K562 (cell line): Measurements from ENCODE around the gene ZNHIT3. TPM values are rescaled to one million over a fixed set of nuclear protein-coding genes. Genes with fewer than 3 reads are reported as not detected.

ENCODE experiments used
- ATAC-seq: fragments of 200-7000 bp; cut with Tn5 transposase; 3 replicates; pipeline ENCODE4 v1.9.1; 2020; ENCODE audit warnings: moderate library complexity
- BruUV-seq: library from RNA; stranded (reverse); fragments of 400-500 nt; replicated peaks from 2 replicates; lab custom pipeline; 2021; lab: Mats Ljungman, UMichigan
- CTCF ChIA-PET: fragments of 300-600 bp; formaldehyde crosslinking; extraction: SDS; loops from one replicate; lab custom pipeline; 2021; ENCODE audit warnings: low intra/inter-chr PET ratio; lab: Yijun Ruan, JAX
- POLR2A ChIA-PET: fragments of 300-600, 350-650 bp; sonication (Branson Sonifier 250); formaldehyde crosslinking; extraction: SDS; loops from one replicate; lab custom pipeline; 2021; ENCODE audit warnings: antibody characterized with exemption, inconsistent platforms; lab: Yijun Ruan, JAX
- DNase-seq, 4 experiments: peaks; one replicate each; pipeline versions ENCODE4 v3.0.0 to v3.0.0-alpha.2; 2011 to 2018; ENCODE audit warnings: low spot score in 3 of 4, mixed read lengths in 3 of 4; ENCODE audit errors: extremely low read depth in 1 of 4
- FAIRE-seq: peaks from 2 replicates; lab custom pipeline; 2011; peaks lifted over from hg19 to GRCh38; lab: Jason Lieb, UNC
- H2AFZ ChIP-seq: 2 replicates; pipeline ENCODE4 v1.6.0; 2011; ENCODE audit warnings: low read depth, low read length, control low read depth, inconsistent platforms
- H3K27ac ChIP-seq: fragments of 200-600 bp; 3 replicates; pipeline ENCODE4 v1.8.0; 2011; ENCODE audit warnings: low read depth, mild to moderate bottlenecking, control low read depth, inconsistent platforms, low read length, moderate library complexity, mixed read lengths; ENCODE audit errors: extremely low read depth
- H3K27me3 ChIP-seq, 2 experiments: fragments of 300-600 bp in 1 of 2; 2 replicates in 1 of 2; 3 replicates in 1 of 2; pipeline versions ENCODE4 v1.6.0 to v1.8.0; 2011; ENCODE audit warnings: inconsistent platforms in 2 of 2, low read length in 2 of 2, mild to moderate bottlenecking in 1 of 2, mixed read lengths in 1 of 2, moderate library complexity in 1 of 2; ENCODE audit not compliant: control insufficient read depth in 2 of 2, insufficient read depth in 2 of 2
- H3K36me3 ChIP-seq: fragments of 300-600 bp; 3 replicates; pipeline ENCODE4 v1.8.0; 2011; ENCODE audit warnings: mild to moderate bottlenecking, low read length, inconsistent platforms; ENCODE audit not compliant: control insufficient read depth, insufficient read depth
- H3K4me1 ChIP-seq, 2 experiments: fragments of 200-600 bp in 1 of 2; replicated peaks in 1 of 2; 2 replicates in 1 of 2; 3 replicates in 1 of 2; pipeline versions ENCODE4 v1.5.1 to v1.8.0; 2011; ENCODE audit warnings: inconsistent platforms in 2 of 2, low read length in 2 of 2, mild to moderate bottlenecking in 1 of 2, mixed read lengths in 1 of 2, moderate library complexity in 1 of 2; ENCODE audit not compliant: control insufficient read depth in 2 of 2, insufficient read depth in 2 of 2
- H3K4me2 ChIP-seq: 2 replicates; pipeline ENCODE4 v1.6.1; 2011; ENCODE audit warnings: low read length, control low read depth, inconsistent platforms, mixed read lengths; ENCODE audit not compliant: insufficient read depth
- H3K4me3 ChIP-seq: fragments of 200-600 bp; sonication (generic), shearing (Covaris generic); 2 replicates; pipeline ENCODE4 v1.5.1; 2016; ENCODE audit warnings: control low read depth, inconsistent platforms
- H3K79me2 ChIP-seq: fragments of 200-600 bp; 3 replicates; pipeline ENCODE4 v1.8.0; 2011; ENCODE audit warnings: low read length, inconsistent platforms; ENCODE audit not compliant: control insufficient read depth, insufficient read depth
- H3K9ac ChIP-seq, 2 experiments: 2 replicates each; pipeline versions ENCODE4 v1.6.0 to v1.6.1; 2011; ENCODE audit warnings: low read depth in 2 of 2, low read length in 2 of 2, control low read depth in 1 of 2, inconsistent platforms in 1 of 2, mild to moderate bottlenecking in 1 of 2, mixed read lengths in 1 of 2; ENCODE audit not compliant: insufficient read depth in 1 of 2
- H3K9me1 ChIP-seq: one replicate; pipeline ENCODE4 v1.6.0; 2011; ENCODE audit warnings: inconsistent platforms, mild to moderate bottlenecking, low read length, moderate library complexity; ENCODE audit not compliant: control insufficient read depth, insufficient read depth
- H3K9me3 ChIP-seq: replicated peaks from 2 replicates; pipeline ENCODE4 v1.5.1; 2011; ENCODE audit warnings: low read depth, low read length, inconsistent platforms; ENCODE audit not compliant: control insufficient read depth, insufficient read depth
- H4K20me1 ChIP-seq: replicated peaks from 2 replicates; pipeline ENCODE4 v1.6.1; 2011; ENCODE audit warnings: low read length, inconsistent platforms, mixed read lengths; ENCODE audit not compliant: control insufficient read depth, insufficient read depth
- BRD9 ChIP-seq: fragments of 450-650 bp; IDR thresholded peaks from 2 replicates; pipeline ENCODE4 v1.6.1; 2018; ENCODE audit warnings: low read depth; ENCODE audit not compliant: partially characterized antibody
- CHD2 ChIP-seq: IDR thresholded peaks from 2 replicates; pipeline ENCODE4 v1.6.1; 2011; ENCODE audit warnings: low read depth, low read length
- DMBX1 ChIP-seq: fragments of 250-450 bp; sonication (Bioruptor Pico); IDR thresholded peaks from 2 replicates; pipeline ENCODE4 v1.8.0; 2022; ENCODE audit warnings: inconsistent platforms, mild to moderate bottlenecking, moderate library complexity, borderline replicate concordance
- GABPA ChIP-seq: fragments of 200-800 bp; sonication (Bioruptor generic); conservative IDR thresholded peaks from 2 replicates; pipeline ENCODE4 v1.6.1; 2016; ENCODE audit warnings: low read depth, missing genetic modification characterization, missing compliant biosample characterization
- HNRNPK ChIP-seq: fragments of 200-400 bp; formaldehyde crosslinking; IDR thresholded peaks from one replicate; pipeline ENCODE4 v1.6.1; 2018; ENCODE audit warnings: mild to moderate bottlenecking, low read depth, low read length; ENCODE audit not compliant: poor library complexity, severe bottlenecking
- HSF4 ChIP-seq: fragments of 250-450 bp; sonication (Bioruptor Pico); IDR thresholded peaks from 2 replicates; pipeline ENCODE4 v2.1.2; 2022; ENCODE audit warnings: mild to moderate bottlenecking, moderate library complexity, borderline replicate concordance
- NFE2L1 ChIP-seq: fragments of 450-650 bp; IDR thresholded peaks from 2 replicates; pipeline ENCODE4 v1.6.1; 2016; ENCODE audit warnings: missing genetic modification characterization, low read depth, mild to moderate bottlenecking, missing compliant biosample characterization, moderate library complexity, borderline replicate concordance
- SMARCE1 ChIP-seq: fragments of 450-650 bp; IDR thresholded peaks from 2 replicates; pipeline ENCODE4 v1.7.1; 2016; ENCODE audit warnings: mild to moderate bottlenecking
- TCFL5 ChIP-seq: fragments of 250-450 bp; sonication (Bioruptor Pico); conservative IDR thresholded peaks from 2 replicates; pipeline ENCODE4 v1.6.1; 2021; ENCODE audit warnings: mild to moderate bottlenecking, moderate library complexity, matching md5 sums
- USF2 ChIP-seq: sonication (generic); formaldehyde crosslinking; IDR thresholded peaks from 2 replicates; pipeline ENCODE4 v1.5.0; 2020; ENCODE audit warnings: missing genetic modification reagents
- ZBTB8A ChIP-seq: fragments of 450-650 bp; IDR thresholded peaks from 2 replicates; pipeline ENCODE4 v1.6.1; 2018; ENCODE audit warnings: mild to moderate bottlenecking, moderate library complexity; ENCODE audit not compliant: partially characterized antibody
- ZC3H11A ChIP-seq: IDR thresholded peaks from 2 replicates; pipeline ENCODE4 v1.6.1; 2012; ENCODE audit warnings: low read depth, low read length, improper control_type of control experiment
- ZFX ChIP-seq: sonication (generic); formaldehyde crosslinking; IDR thresholded peaks from 2 replicates; pipeline ENCODE4 v1.8.0; 2022; ENCODE audit warnings: mild to moderate bottlenecking, missing genetic modification reagents, moderate library complexity
- ZKSCAN3 ChIP-seq: fragments of 250-450 bp; sonication (Bioruptor Pico); IDR thresholded peaks from 2 replicates; pipeline ENCODE4 v1.4.0; 2020
- ZNF23 ChIP-seq: fragments of 250-450 bp; sonication (Bioruptor Pico); IDR thresholded peaks from 2 replicates; pipeline ENCODE4 v1.4.0; 2020; ENCODE audit warnings: mild to moderate bottlenecking
- ZNF764 ChIP-seq: fragments of 250-450 bp; sonication (Bioruptor Pico); IDR thresholded peaks from 2 replicates; pipeline ENCODE4 v1.4.0; 2020; ENCODE audit warnings: low read depth, mild to moderate bottlenecking, moderate library complexity
- WGBS: fragments of 100-300 bp; shearing (Covaris generic); methylation state at CpG from one replicate; pipeline ENCODE4 v1.1.6; 2016; ENCODE audit warnings: low coverage, mixed read lengths; ENCODE audit not compliant: insufficient coverage; ENCODE audit errors: missing lambda C conversion rate; 5-methylcytosine and 5-hydroxymethylcytosine counted together
- in situ Hi-C: fragments of 300-500 bp; cut with MboI; formaldehyde crosslinking; loops from 4 replicates; pipeline ENCODE4 v1.15.0; 2018; ENCODE audit warnings: inconsistent platforms, mixed read lengths
- intact Hi-C: fragments of 100-400 bp; cut with micrococcal nuclease; formaldehyde crosslinking; loops from 2 replicates; pipeline ENCODE4 v1.14.2; 2022
- polyA plus RNA-seq, 8 experiments: library from polyadenylated mRNA; depleted of rRNA in 4 of 8; stranded (reverse) in 5 of 8; unstranded in 3 of 8; fragments of >200 nt; fragmentation: Nextera tagmentation in 2 of 8; fragmentation: Illumina TruSeq in 1 of 8; extraction: Ambion mirVana in 2 of 8; extraction: Trizol in 1 of 8; gene quantifications; 2 replicates each; pipeline versions ENCODE4 v1.2.1 to v1.2.3, GENCODE V29; 2011 to 2014; ENCODE audit warnings: inconsistent platforms in 1 of 8, missing spikeins in 1 of 8
- total RNA-seq, 7 experiments: library from RNA; depleted of rRNA in 6 of 7; stranded (reverse); fragments of >200 nt in 6 of 7; fragmentation: Illumina TruSeq in 2 of 7; extraction: Trizol in 2 of 7; gene quantifications; 2 replicates each; pipeline versions ENCODE4 v1.2.1 to v1.2.3, GENCODE V29; 2011 to 2021; ENCODE audit warnings: low replicate concordance in 1 of 7
- TF ChIP-seq, protein P1 (sequence below): sonication (generic); formaldehyde crosslinking; IDR thresholded peaks from 2 replicates; pipeline ENCODE4 v1.8.1; 2023; ENCODE audit warnings: mild to moderate bottlenecking, missing genetic modification reagents, moderate library complexity
- TF ChIP-seq, protein P2 (sequence below): fragments of 450-650 bp; IDR thresholded peaks from 2 replicates; pipeline ENCODE4 v1.6.1; 2016

ZNHIT3 gene
- total and polyA plus RNA-seq, 9 of the 15 experiments (the other 6 are each of a cell fraction or from before 2014, with no cell fraction given) = 45.0 to 300 (median 88.4) TPM

GRCh38 chr17:36475346-36475970 is 11.0 kb upstream of the ZNHIT3 start:
- FAIRE-seq (no peak), DNase-seq (no peak), ATAC-seq (no peak)
- Histone ChIP-seq H3K36me3 (no peaks in the 10 kb centered on the region), H3K79me2 (no peaks in the 10 kb centered on the region), H3K9me3 (no peaks in the 10 kb centered on the region), H3K4me2 (no peak overlapping the region), H2AFZ (no peak overlapping the region), H3K4me1 (no peaks in the 10 kb centered on the region), H3K4me3 (no peak overlapping the region)
- POLR2A ChIA-PET = no interaction called here
- no TSS peak for BruUV-seq
- WGBS = 1% methylated on average over 4 of the region's 4 CpGs
- intact Hi-C loops = no loop called here
- CTCF ChIA-PET = no interaction called here
- no peak for TF ChIP-seq ZFX
- TF ChIP-seq ZNF23 (CRISPR knock-in tag) = no peak
- no peak for TF ChIP-seq ZNF764 (CRISPR knock-in tag)
- no peak for TF ChIP-seq ZC3H11A
- TF ChIP-seq BRD9 = no peak
- no peak for TF ChIP-seq GABPA (tag)
- no peak for TF ChIP-seq HSF4
- no peak for TF ChIP-seq NFE2L1 (tag)
- no peak for TF ChIP-seq ZBTB8A
- TF ChIP-seq, protein P1, sequence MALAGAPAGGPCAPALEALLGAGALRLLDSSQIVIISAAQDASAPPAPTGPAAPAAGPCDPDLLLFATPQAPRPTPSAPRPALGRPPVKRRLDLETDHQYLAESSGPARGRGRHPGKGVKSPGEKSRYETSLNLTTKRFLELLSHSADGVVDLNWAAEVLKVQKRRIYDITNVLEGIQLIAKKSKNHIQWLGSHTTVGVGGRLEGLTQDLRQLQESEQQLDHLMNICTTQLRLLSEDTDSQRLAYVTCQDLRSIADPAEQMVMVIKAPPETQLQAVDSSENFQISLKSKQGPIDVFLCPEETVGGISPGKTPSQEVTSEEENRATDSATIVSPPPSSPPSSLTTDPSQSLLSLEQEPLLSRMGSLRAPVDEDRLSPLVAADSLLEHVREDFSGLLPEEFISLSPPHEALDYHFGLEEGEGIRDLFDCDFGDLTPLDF (CRISPR knock-in tag) = no peak
- TF ChIP-seq HNRNPK = no peak
- no peak for TF ChIP-seq SMARCE1
- TF ChIP-seq USF2 (CRISPR knock-in tag) = no peak
- no peak for TF ChIP-seq ZKSCAN3 (CRISPR knock-in tag)
- no peak for TF ChIP-seq CHD2
- TF ChIP-seq TCFL5 (CRISPR knock-in tag) = no peak
- TF ChIP-seq, protein P2, sequence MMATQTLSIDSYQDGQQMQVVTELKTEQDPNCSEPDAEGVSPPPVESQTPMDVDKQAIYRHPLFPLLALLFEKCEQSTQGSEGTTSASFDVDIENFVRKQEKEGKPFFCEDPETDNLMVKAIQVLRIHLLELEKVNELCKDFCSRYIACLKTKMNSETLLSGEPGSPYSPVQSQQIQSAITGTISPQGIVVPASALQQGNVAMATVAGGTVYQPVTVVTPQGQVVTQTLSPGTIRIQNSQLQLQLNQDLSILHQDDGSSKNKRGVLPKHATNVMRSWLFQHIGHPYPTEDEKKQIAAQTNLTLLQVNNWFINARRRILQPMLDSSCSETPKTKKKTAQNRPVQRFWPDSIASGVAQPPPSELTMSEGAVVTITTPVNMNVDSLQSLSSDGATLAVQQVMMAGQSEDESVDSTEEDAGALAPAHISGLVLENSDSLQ = no peak
- TF ChIP-seq DMBX1 (CRISPR knock-in tag) = no peak
- TF ChIP-seq, all 486 proteins: peak for 0
- Histone ChIP-seq H3K27ac (no peak overlapping the region), H3K9ac (no peak overlapping the region), H4K20me1 (no peaks in the 10 kb centered on the region; the same call in 1 of the 2 replicates), H3K27me3 (peaks cover 4 to 15% of the 10 kb centered on the region in 2 experiments; a peak in 4 of 5 replicates), H3K9me1 (no peaks in the 10 kb centered on the region)
- in situ Hi-C loops = loop anchor here (10.0 to 25.0 kb wide), 2 partner anchors 281 to 513 kb away; partner anchors contain the start of genes CCL3L1 and CCL3L3
